ENCODE results near the gene RHOT2.

Gene RHOT2

DNA sequence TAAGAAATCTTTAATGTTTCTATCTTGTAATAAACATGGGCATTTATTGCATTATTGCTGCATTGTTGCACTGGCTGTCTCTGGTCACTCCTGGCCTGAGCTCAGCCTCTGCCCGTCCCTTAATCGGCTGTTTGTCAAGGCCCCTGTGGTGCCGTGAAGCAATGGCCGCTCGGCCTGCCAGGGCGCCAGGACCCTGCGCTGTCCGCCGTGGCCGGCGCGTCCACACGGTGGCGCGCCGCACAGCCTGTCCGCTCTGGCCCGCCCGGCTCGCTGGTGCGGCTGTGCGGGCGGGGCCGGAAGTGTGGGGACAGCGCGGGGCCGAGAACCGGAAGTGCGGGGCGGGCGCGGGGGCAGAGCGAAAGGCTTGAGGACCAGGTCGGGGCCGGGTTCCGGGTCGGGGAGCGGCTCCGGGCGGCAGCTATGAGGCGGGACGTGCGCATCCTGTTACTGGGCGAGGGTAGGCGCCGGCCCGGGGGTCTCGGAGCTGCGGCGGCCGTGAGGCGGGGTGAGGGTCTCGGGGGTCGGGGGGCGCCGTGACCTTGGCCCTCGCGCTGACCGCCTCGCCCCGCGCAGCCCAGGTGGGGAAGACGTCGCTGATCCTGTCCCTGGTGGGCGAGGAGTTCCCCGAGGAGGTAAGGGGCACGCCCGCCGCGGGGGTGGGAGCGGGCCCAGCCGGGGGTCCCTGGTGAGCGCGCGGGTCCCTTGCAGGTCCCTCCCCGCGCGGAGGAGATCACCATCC, at the start of gene RHOT2:
Gene RHOT2, plus strand, starts transcription at position 353 of the 739 bp plus-strand sequence. Its CDS starts 68 bp downstream, at position 421.
- TF ChIP-seq CTCF (IDR thresholded peaks at IDR 0.05) (peak; percentile 98), ZFX (IDR thresholded peaks at IDR 0.05; ENCODE audit: borderline replicate concordance) (no peak)
- H3K27ac ChIP-seq: peak within 1 kb of the TSS; percentile 88

DNA sequence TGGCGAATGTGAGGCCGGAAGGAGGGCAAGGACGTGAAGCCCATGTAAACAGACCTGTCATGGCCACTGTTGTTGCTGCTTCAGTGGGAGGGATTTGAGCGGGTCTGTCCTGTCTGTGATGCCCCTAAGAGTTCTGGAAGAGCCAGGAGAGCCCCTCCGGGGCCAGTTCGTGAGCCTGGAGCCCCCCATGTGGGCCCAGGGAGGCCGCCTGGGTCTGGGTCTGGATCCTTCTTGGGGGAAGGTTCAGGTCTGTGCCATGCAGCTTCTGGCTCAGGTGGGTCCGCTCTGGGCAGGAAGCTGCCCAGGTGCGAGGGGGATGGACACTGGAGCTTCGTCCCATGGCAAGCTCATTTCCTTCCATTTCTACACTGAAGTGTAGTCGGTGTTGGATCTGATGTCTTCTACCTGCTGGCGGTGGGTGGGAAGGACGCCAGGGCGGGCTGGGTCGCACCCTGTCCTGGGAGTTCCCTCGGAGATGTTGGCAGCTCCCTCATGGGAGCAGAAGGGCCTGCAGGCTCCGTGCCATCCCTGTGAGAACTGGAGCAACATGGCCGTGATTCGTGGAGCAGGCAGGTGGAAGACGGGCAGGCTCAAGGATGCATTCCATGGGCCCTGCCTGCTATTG, 48.3 kb upstream of the RHOT2 start:
- TF ChIP-seq CTCF (IDR thresholded peaks at IDR 0.05) (no peak), ZFX (IDR thresholded peaks at IDR 0.05; ENCODE audit: borderline replicate concordance) (no peak)
- H3K27ac ChIP-seq: no peak overlapping the region

DNA sequence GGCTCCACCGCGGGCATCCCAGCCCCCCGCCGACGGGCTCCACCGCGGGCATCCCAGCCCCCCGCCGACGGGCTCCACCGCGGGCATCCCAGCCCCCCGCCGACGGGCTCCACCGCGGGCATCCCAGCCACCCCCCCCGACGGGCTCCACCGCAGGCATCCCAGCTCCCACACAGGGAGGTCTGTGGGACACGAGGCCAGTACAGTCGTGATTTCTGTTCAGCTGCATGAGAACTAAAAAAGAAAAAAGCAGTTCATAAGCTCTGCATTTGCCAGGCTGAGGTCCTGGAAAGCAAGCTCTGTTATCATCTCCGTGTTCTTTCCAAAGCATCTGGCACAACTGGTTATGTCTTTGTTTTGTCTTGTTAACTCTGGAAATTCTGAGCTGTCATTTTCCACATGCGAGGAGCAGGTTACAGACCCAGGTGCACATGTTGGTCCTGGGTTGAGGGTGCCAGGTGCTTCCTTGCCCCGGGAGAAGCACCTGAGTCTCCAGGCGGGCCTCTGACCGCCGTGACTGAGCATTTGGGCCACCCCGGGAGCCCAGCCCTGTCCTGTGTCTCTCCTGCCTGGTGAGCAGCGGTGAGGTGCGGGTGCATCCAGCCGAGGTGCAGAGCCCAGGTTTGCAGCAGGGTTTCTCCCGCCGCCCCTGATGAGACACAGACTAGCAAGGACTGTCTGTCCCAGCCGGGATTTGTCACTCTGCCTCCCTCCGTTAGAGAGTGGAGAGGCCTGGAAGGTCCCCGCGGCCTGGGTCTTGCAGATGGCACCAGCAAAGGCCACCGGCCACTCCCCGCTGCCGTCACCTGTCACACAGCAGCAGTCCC, 47.0 kb upstream of the RHOT2 start:
- H3K27ac ChIP-seq: peak overlapping the region; percentile 63; the same call in 1 of the 2 replicates
- TF ChIP-seq CTCF (IDR thresholded peaks at IDR 0.05) (no peak), ZFX (IDR thresholded peaks at IDR 0.05; ENCODE audit: borderline replicate concordance) (no peak)

GRCh38 chr16:621526-622105, 46.3 kb upstream of the RHOT2 start:
- peak overlapping the region; percentile 63 for H3K27ac ChIP-seq
- TF ChIP-seq ZFX (IDR thresholded peaks at IDR 0.05; ENCODE audit: borderline replicate concordance) (no peak), CTCF (IDR thresholded peaks at IDR 0.05) (no peak)

DNA sequence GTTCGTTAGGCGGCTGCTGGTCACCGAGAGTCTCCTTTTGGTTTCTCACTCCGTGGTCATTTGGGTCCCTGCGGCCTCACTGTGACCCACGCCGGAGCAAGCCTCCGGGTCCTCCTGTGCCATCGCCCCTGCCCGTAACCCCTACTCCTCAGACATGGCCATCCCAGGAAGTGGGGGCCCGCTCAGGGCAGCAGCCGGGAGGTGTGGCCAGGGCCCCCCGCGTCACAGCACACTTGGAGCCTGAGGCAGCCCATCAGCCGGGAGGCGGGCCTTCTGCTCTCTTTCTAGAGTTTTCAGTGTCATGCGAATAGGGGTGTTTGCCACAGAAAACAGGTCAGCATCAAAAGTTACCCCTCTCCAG, 45.0 kb upstream of the RHOT2 start:
- TF ChIP-seq CTCF (IDR thresholded peaks at IDR 0.05): no peak
- TF ChIP-seq ZFX (IDR thresholded peaks at IDR 0.05; ENCODE audit: borderline replicate concordance): no peak
- peak overlapping the region; percentile 63 for H3K27ac ChIP-seq

DNA sequence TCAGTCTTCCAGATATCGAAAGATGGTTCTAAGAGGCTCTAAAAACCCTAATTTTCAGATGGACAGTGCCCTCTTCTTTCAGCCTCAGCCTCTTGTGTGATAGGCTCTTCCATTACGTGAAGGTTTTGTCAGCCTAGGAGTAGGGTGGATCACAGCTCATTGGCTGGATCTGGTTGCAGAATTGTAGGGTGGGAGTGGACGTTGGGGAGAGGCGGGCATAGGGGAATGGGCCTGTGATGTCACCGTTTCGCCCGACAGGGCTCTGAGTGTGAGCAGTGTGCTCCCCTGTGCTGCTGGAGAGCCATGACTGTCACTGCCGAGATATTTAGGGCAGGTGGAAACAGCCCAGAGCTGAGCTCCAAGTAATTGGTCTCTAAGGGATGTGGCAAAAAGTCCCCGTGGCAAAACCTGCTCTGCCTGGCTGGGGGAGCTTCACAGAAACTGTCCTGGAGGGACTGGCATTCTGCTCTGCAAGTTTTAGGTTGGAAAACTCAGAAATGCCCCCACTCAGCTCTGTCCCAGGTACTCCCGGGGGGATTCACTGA, 43.3 kb upstream of the RHOT2 start:
- no peak overlapping the region for H3K27ac ChIP-seq
- TF ChIP-seq ZFX (IDR thresholded peaks at IDR 0.05; ENCODE audit: borderline replicate concordance) (no peak), CTCF (IDR thresholded peaks at IDR 0.05) (no peak)

Measured in 22Rv1 (cell line).